GM18867 (cell line): Measurements from ENCODE around the gene KAZN.

Source experiments
- ATAC-seq: cut with Tn5 transposase; IDR thresholded peaks from one replicate; pipeline ENCODE4 v1.9.1; 2021; ENCODE audit warnings: mild to moderate bottlenecking, moderate library complexity; ENCODE audit not compliant: unreplicated experiment

Gene KAZN

GRCh38 chr1:14812189-14812588 is 213.7 kb downstream of the KAZN start:
- ATAC-seq: no peak

- no peak for ATAC-seq
Observed at GRCh38 chr1:14815175-14815877, 216.8 kb downstream of the KAZN start.

DNA sequence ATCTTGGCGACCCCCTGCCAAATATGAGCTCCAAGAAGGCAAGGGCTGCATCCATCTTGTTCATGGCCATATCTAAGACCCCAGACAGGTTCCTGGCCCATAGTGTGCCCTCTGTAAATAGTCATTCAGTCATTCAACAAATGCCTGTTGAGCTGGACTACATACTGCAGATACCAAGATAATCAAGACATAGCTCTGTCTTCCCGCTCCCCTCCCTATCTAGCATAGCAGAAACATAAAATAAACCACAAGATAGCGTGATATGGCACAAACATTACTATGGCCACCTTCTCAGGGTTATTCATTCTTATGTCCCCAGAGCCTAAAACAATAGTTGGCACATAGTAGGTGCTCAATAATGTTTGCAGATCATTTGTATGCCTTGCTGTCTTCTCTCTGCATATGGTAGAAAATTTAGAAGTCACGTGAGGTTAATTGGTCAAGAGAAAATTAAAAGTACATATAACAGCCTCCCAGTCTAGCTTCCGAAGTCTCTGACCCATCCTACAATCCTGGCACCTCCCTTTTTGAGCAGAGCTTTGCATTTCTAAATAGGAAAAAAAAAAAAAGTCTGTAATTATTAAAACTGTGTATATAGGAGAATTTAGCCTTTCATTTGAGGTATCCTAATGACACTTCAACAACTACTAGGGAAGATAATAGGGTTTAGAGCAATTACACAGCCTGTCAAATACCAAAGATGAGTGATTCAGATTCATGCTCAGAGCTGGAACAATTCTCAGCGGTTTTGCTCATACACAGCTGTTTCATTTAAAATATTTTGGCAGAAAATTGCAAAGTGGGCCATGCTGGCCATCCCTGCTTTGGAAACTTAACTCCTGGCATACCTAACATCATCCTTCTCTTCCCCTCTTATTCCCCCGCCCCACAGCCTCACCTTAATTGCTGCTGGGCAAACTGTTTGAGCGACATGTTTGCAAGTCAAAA is 219.0 kb downstream of the KAZN start:
- no peak for ATAC-seq

GRCh38 chr1:14820295-14821085 is 222.0 kb downstream of the KAZN start:
- no peak for ATAC-seq

DNA sequence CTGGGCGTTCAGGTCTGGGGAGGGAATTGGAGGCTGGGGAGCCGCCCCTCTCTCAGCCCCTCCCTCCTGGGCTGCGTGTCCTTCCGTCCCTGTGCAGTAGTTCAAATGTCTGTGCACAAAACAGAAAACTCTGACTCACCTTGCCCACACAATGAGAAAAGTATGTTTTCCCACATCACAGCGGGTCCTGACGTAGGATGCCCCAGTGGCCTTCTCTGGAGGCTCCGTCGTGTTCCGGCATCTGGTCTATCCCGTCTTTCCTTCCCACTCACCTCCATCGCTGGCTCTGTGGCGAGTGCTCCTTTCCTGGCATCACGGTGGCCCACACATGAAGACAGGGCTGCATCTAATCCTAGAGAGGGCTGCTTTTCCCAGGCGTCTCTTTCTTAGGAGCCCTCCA is 224.0 kb downstream of the KAZN start:
- ATAC-seq: no peak

GRCh38 chr1:14822996-14823395 is 224.5 kb downstream of the KAZN start:
- no peak for ATAC-seq

DNA sequence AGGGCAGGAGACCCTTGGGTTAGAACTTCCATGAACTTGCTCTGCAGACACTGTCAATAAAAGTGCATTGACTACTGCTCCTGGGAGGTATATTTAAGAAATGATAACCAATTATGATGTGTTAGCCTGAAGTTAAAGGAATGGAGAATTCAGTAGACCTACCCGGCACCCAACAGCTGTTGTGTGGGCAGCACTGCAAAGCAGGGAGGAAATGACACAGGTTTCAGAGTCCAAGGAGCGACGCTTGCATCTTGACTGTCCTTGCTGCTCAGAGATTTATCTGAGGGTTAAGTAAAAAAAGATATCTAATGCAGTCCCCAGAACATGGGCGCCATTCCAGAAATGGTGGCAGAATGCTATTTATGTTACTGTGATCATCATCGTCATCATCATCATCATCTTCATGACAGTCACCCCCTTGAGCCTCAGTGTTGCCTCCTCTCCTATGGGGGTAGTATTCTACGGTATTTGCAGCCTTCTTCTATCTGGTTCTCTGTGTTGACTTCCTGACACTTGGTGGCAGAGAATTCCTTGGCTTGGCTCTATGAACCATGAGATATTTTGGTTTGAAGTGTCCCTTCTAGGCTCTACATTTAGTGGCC is 225.9 kb downstream of the KAZN start:
- no peak for ATAC-seq

- ATAC-seq: no peak
Observed at GRCh38 chr1:14825396-14825795, 226.9 kb downstream of the KAZN start.

- ATAC-seq: no peak
Observed at GRCh38 chr1:14826172-14826636, 227.7 kb downstream of the KAZN start.

DNA sequence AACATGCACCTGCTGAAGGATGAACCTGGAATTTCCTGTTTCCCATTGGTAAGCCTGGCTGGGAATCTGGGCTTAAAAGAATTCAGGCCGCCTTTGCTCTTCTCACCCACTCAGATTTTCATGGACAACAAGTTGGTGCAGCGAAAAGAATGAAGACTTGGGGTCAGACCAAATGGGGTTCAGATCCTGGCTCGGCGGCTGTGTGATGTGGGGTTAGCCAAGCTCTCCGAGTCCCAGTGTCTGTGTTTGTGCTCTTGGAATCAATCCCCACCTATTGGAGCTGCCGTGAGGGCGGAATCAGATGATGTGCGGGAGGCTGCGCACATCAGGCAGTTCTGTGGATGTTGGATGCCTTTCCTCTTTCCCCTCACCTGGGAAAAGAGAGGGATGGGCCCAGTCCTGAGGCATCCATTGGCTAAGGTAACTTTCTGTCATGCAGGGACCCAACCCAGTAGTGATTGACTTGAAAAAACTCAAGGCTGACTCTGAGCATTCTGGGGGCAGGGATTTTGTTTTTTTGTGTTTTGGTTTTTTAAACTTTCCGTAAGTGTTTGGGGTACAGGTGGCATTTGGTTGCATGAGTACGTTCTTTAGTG is 228.3 kb downstream of the KAZN start:
- ATAC-seq: no peak

GRCh38 chr1:14827870-14828269 is 229.4 kb downstream of the KAZN start:
- ATAC-seq: no peak

- ATAC-seq: no peak
Observed at GRCh38 chr1:14828665-14829064, 230.2 kb downstream of the KAZN start.

DNA sequence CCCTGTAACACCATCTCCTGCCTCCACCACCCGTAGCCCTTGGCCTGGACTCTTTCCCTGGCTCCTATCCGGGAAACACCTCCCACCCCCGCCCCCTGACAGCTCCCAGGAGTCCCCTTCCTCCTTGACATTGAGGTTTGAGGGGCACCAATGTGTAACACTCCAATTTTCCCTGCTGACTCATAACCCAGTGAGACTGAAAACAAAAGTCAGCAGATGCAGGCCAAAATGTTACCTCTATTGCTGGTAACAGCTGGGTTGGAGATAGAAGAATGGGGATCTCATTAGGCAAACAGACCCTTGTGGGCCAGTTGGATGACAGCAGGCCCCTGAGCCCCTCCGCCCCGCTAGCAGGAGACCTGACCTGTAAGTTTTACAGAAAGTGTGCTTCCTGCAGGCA is 237.2 kb downstream of the KAZN start:
- ATAC-seq: no peak

DNA sequence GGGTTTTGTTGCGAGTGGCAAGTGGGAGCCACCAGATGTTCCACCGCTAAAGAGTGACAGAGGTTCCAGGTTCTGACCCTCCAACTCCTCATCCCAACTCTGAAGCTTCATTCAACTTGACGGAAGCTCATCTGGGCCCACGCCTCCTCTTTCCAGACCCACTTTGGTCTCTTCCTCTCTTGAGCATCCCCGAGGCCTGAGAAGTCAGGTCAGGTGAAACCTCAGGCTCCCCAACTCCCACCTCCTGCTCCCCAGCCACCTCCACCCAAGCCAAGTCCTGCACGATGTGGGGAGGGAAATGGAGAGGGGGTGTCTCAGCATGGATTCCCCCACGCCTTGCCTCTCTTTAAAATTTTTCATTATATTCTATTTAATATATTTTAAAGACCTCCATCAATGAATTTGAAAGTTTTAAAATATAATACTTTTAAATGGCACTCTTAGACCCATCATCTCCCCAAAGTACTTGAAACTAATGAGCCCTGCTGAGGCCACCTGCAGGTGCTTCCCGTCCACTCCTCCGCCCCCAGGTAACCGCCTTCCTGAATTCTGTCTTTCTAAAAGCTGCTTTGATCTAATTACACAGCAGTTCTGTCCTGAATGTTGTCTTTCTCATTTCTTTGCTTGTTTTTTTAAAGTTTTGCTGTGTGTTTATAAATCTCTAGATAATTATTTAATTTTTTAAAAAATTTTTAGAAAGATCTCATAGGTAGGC is 238.1 kb downstream of the KAZN start:
- ATAC-seq: no peak

GRCh38 chr1:14840374-14840773 is 241.9 kb downstream of the KAZN start:
- ATAC-seq: no peak

DNA sequence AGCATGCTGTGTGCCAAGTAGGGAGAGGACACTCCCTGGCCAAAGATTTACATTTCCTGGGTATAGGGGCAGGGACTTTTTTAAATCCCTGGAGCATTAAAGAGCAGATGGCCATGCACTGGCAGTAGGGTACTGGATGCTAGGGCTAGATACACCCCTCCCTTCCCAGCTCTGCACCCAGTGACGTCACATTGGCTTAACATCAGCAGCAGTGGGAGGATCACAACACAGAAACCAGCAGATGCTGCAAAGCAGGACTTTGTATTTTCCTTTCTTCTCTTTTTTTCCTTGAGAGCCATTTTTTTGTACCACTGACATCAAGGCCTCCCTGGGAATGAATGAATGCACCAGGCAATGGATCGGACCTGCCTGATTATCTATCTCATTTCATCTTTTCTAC is 243.0 kb downstream of the KAZN start:
- no peak for ATAC-seq

- no peak for ATAC-seq
Observed at GRCh38 chr1:14841951-14842350, 243.5 kb downstream of the KAZN start.

DNA sequence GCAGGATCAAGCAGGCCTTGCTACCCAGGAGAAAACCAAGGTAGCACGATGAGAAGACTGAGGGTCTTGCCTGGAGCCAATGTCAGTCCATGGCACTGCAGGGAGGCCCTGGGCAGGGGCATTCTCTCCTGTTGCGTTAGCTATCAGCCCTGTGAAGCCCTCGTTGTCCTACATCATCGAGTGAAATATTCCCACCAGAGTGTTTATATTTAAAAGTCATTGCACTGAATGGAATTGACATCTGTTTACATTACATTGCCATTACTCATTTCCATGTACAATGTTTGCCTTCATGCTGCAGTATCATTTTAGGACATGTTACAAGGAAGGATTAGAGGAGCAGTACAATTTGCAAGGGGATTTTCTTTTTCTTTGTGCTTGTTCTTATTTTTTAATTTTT is 243.9 kb downstream of the KAZN start:
- ATAC-seq: no peak

DNA sequence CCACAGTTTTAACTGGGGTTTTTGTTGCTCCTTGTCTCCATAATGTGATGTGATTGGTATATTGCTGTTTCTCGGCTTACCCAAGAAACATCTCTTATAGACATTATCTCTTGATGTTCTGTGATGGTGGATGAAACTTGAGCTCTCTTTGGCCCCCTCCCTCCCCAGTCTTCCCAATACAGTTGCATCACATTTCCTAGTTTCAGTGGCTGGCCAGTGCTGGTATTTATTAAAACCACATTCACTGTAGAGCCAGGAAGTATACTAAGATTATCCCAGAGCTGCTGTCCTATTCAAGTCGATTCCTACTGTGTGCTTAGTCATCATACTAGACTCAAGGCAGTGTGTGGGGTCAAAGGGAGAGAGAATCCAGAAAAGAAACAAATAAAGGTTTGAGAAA is 244.4 kb downstream of the KAZN start:
- ATAC-seq: no peak

- no peak for ATAC-seq
Observed at GRCh38 chr1:14843525-14843924, 245.0 kb downstream of the KAZN start.
